SK-N-MC (cell line): ENCODE data around the gene MSI1.

Experiments used
- EZH2 ChIP-seq: fragments of 200-600 bp; sonication (generic); IDR thresholded peaks from one replicate; pipeline ENCODE4 v1.6.1; 2017; ENCODE audit warnings: antibody characterized with exemption
- FOXP2 ChIP-seq: optimal IDR thresholded peaks from 2 replicates; pipeline ENCODE3; 2011; ENCODE audit warnings: mild to moderate bottlenecking, moderate library complexity; ENCODE audit not compliant: insufficient read depth; ENCODE audit errors: extremely low read length, control extremely low read depth
- POLR2AphosphoS5 ChIP-seq: IDR thresholded peaks from 2 replicates; pipeline ENCODE4 v1.6.1; 2012; ENCODE audit warnings: mild to moderate bottlenecking, low read depth, low read length, borderline replicate concordance

DNA sequence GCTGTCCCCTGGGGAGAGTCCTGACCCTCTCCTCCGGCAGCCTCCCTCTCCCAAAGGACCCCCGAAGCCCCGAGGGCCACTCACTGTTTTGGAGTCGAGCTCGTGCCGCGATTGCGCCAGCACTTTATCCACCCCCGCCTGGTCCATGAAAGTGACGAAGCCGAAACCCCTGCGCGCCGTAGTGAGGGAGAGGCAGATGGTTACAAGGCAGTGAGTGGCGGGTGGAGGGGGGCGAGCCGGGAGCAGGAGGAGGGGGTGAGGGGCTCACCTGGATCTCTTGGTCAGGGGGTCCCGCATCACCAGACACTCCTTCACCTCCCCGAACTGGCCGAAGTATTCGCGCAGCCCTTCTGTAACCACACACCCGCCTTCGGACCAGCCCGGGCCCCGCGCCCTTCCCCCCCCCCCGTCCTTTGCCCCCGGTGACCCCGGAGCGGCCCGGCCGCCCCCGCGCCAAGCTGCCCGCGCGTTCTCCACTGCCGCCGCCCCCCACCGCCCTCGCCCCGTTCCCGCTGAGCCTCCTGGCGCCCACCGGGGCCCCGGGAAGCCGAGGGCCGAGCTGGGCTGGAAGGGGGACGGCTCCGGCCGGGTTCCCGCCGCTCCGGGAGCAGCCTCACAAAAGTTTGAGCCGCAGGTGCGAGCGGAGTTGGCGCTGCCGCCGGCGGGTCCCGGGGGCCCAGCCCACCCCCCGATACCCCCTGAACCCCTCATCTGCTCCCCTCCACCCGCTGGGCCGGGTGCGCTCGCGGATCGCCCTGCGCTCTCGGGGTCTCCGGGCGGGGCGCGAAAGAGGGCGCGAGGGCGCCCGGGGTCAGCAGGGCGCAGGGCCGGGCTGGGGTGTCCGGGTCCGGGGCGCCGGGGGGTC, 808 bp downstream of the MSI1 start:
- TF ChIP-seq EZH2 (no peak), POLR2AphosphoS5 (no peak), FOXP2 (no peak)
